ENCODE measurements around the gene TPPP. TPM values are rescaled to one million over a fixed set of nuclear protein-coding genes. Genes with fewer than 3 reads are reported as not detected.
A peak's percentile ranks its signal among the peaks of the same experiment; 100 is the strongest.

The TPPP gene
- total and polyA plus RNA-seq, 8 donors, result 6.7 to 14.4 (median 8.6) TPM

- Histone ChIP-seq H3K9me3 (no peaks in the 10 kb centered on the region), H3K27me3 (peaks cover 0 to 5% of the 10 kb centered on the region in 2 donors), H3K4me3 (no peak overlapping the region), H3K27ac (no peak overlapping the region), H3K4me1 (peaks cover 22 to 30% of the 10 kb centered on the region in 2 donors), H3K36me3 (no peaks in the 10 kb centered on the region)
- ATAC-seq (no peak), DNase-seq (peak in 2 of 4 donors; percentile 10 to 60)
- intact Hi-C loops (cut with DNase I), result no loop called here
- TF ChIP-seq CTCF (IDR thresholded peaks at IDR 0.05), result no peak
Measured at GRCh38 chr5:675111-675870, 17.9 kb downstream of the TPPP start.

- no peak for ATAC-seq
Measured at GRCh38 chr5:674630-675011, 18.5 kb downstream of the TPPP start.

GRCh38 chr5:673831-674629 lies 19.1 kb downstream of the TPPP start:
- Histone ChIP-seq H3K36me3 (no peaks in the 10 kb centered on the region), H3K27me3 (peaks cover 0 to 5% of the 10 kb centered on the region in 2 donors), H3K4me3 (no peak overlapping the region), H3K9me3 (no peaks in the 10 kb centered on the region), H3K4me1 (peaks cover 22 to 30% of the 10 kb centered on the region in 2 donors), H3K27ac (no peak overlapping the region)
- ATAC-seq (no peak), DNase-seq (peak; percentile 24 to 72 (median 30))
- intact Hi-C loops (cut with DNase I), result loop anchor here in 1 of 2 donors (5.0 kb wide), 1 partner anchor 228 kb away; no protein-coding TSS in a partner anchor
- no peak for TF ChIP-seq CTCF (IDR thresholded peaks at IDR 0.05)

More at GRCh38 chr5:674630-675011, 18.5 kb downstream of the TPPP start:
- peak in 2 of 4 donors; percentile 31 to 75 for DNase-seq
- TF ChIP-seq CTCF (IDR thresholded peaks at IDR 0.05), result no peak
- Histone ChIP-seq H3K4me3 (no peak overlapping the region), H3K4me1 (peaks cover 22 to 30% of the 10 kb centered on the region in 2 donors), H3K27ac (no peak overlapping the region), H3K9me3 (no peaks in the 10 kb centered on the region), H3K36me3 (no peaks in the 10 kb centered on the region), H3K27me3 (peaks cover 0 to 5% of the 10 kb centered on the region in 2 donors)
- intact Hi-C loops (cut with DNase I), result loop anchor here in 1 of 2 donors (5.0 kb wide), 1 partner anchor 228 kb away; no protein-coding TSS in a partner anchor

GRCh38 chr5:673161-673830 lies 19.9 kb downstream of the TPPP start:
- peak in 2 of 4 donors; percentile 29 to 47 for DNase-seq
- no peaks in the 10 kb centered on the region for H3K9me3 ChIP-seq
- no peak for TF ChIP-seq CTCF (IDR thresholded peaks at IDR 0.05)
- intact Hi-C loops (cut with DNase I), result loop anchor here in 1 of 2 donors (5.0 kb wide), 1 partner anchor 229 kb away; no protein-coding TSS in a partner anchor
- peak overlapping the region in 1 of 2 donors; percentile 43 for H3K27ac ChIP-seq
- ATAC-seq, result no peak
- peaks cover 0 to 5% of the 10 kb centered on the region in 2 donors for H3K27me3 ChIP-seq
- no peaks in the 10 kb centered on the region for H3K36me3 ChIP-seq
- H3K4me1 ChIP-seq, result peaks cover 22 to 30% of the 10 kb centered on the region in 2 donors
- no peak overlapping the region for H3K4me3 ChIP-seq

Measured in left lung (tissue), 10 donors.